ENCODE results near the gene ACER2. TPM values are rescaled to one million over a fixed set of nuclear protein-coding genes. Genes with fewer than 3 reads are reported as not detected.

Gene ACER2
- 11.6 and 14.6 TPM in 2 replicates for total RNA-seq (2014; rRNA removed; shearing (Covaris generic))
- 0.87 and 1.3 TPM in 2 replicates for polyA plus RNA-seq (2016; fragmentation: Nextera tagmentation; extraction: Ambion mirVana)
- long read RNA-seq, partial matches to known transcripts = 0 of 1 reads
- long read RNA-seq, other reads (novel, unspliced or antisense) = 1 of 1 reads

DNA sequence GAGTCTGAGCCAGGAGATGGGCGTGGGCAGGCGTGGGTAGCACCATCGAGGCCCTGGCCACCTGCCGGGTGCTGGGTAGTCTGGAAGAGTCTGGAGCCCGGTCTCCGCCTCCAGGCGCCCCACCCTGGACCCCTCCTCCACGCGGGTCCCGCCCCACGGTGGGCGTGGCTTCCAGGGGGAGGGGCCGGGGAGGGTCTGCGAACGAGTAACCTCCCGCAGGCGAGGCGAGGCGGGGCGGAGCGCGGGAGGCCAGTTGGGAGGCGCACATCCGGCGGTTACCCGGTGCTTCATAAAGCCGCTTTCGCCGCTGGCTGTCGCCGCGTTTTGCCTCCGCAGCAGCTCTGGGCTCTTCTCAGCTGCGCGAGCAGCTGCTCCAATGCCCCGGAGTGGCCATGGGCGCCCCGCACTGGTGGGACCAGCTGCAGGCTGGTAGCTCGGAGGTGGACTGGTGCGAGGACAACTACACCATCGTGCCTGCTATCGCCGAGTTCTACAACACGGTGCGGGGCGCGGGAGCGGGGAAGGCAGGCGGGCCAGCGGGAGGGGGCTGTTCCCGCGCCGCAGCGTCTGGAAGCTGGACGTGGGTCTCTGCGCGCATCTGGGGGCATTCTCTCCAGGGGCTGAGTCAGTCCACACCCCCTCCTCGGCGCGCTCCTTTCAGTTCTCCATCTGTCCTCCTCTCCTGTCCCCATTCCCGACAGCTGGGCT lies at the start of gene ACER2:
TSS of gene ACER2 (plus strand) at position 317 of the 708 bp plus-strand sequence. CDS start at position 393, 76 bp downstream.
- Histone ChIP-seq H3K9me2 (ENCODE audit: insufficient read depth) (no peaks in the 10 kb centered on the region), H3K27ac (ENCODE audit: low read depth) (peak within 1 kb of the TSS; percentile 92; the same call in 1 of the 2 replicates), H3K36me3 (ENCODE audit: insufficient read depth) (peaks cover 4% of the 10 kb centered on the region), H2AFZ (peak within 1 kb of the TSS; percentile 99), H3K4me3 (peak within 1 kb of the TSS; percentile 93), H3F3A (replicated peaks; ENCODE audit: low read depth) (no peaks in the 10 kb centered on the region; the same call in 1 of the 2 replicates), H3K27me3 (ENCODE audit: insufficient read depth) (peaks cover 6% of the 10 kb centered on the region), H4K20me1 (replicated peaks; ENCODE audit: insufficient read depth) (no peaks in the 10 kb centered on the region), H3K4me1 (ENCODE audit: insufficient read depth) (peaks cover 18% of the 10 kb centered on the region), H3K4me2 (peak within 1 kb of the TSS; percentile 79), H3K79me2 (replicated peaks; ENCODE audit: insufficient read depth) (peaks cover 38% of the 10 kb centered on the region)
- TF ChIP-seq ZNF331 (CRISPR knock-in tag; IDR thresholded peaks at IDR 0.05; ENCODE audit: low read depth) (no peak), POLR2AphosphoS5 (IDR thresholded peaks at IDR 0.05; ENCODE audit: low read depth) (peak; percentile 91), EZH2 (IDR thresholded peaks at IDR 0.05; ENCODE audit: low read depth, unreplicated experiment) (no peak), NANOG (IDR thresholded peaks at IDR 0.05; ENCODE audit: borderline replicate concordance) (no peak), EZH2phosphoT487 (IDR thresholded peaks at IDR 0.05; ENCODE audit: unreplicated experiment) (no peak), STAT1 (IDR thresholded peaks at IDR 0.05; ENCODE audit: unreplicated experiment) (no peak), ZNF114 (CRISPR knock-in tag; IDR thresholded peaks at IDR 0.05) (no peak), CREB1 (CRISPR knock-in tag; IDR thresholded peaks at IDR 0.05; ENCODE audit: low read depth) (no peak)
- TF ChIP-seq, protein P1, sequence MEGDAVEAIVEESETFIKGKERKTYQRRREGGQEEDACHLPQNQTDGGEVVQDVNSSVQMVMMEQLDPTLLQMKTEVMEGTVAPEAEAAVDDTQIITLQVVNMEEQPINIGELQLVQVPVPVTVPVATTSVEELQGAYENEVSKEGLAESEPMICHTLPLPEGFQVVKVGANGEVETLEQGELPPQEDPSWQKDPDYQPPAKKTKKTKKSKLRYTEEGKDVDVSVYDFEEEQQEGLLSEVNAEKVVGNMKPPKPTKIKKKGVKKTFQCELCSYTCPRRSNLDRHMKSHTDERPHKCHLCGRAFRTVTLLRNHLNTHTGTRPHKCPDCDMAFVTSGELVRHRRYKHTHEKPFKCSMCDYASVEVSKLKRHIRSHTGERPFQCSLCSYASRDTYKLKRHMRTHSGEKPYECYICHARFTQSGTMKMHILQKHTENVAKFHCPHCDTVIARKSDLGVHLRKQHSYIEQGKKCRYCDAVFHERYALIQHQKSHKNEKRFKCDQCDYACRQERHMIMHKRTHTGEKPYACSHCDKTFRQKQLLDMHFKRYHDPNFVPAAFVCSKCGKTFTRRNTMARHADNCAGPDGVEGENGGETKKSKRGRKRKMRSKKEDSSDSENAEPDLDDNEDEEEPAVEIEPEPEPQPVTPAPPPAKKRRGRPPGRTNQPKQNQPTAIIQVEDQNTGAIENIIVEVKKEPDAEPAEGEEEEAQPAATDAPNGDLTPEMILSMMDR (conservative IDR thresholded peaks at IDR 0.05; ENCODE audit: low read depth in 2 of 2) = peak in 1 of 2 experiments; percentile 38; a peak in 2 of 4 replicates
- TF ChIP-seq, protein P2, sequence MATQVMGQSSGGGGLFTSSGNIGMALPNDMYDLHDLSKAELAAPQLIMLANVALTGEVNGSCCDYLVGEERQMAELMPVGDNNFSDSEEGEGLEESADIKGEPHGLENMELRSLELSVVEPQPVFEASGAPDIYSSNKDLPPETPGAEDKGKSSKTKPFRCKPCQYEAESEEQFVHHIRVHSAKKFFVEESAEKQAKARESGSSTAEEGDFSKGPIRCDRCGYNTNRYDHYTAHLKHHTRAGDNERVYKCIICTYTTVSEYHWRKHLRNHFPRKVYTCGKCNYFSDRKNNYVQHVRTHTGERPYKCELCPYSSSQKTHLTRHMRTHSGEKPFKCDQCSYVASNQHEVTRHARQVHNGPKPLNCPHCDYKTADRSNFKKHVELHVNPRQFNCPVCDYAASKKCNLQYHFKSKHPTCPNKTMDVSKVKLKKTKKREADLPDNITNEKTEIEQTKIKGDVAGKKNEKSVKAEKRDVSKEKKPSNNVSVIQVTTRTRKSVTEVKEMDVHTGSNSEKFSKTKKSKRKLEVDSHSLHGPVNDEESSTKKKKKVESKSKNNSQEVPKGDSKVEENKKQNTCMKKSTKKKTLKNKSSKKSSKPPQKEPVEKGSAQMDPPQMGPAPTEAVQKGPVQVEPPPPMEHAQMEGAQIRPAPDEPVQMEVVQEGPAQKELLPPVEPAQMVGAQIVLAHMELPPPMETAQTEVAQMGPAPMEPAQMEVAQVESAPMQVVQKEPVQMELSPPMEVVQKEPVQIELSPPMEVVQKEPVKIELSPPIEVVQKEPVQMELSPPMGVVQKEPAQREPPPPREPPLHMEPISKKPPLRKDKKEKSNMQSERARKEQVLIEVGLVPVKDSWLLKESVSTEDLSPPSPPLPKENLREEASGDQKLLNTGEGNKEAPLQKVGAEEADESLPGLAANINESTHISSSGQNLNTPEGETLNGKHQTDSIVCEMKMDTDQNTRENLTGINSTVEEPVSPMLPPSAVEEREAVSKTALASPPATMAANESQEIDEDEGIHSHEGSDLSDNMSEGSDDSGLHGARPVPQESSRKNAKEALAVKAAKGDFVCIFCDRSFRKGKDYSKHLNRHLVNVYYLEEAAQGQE (IDR thresholded peaks at IDR 0.05; ENCODE audit: unreplicated experiment) = no peak
- TF ChIP-seq, protein P3, sequence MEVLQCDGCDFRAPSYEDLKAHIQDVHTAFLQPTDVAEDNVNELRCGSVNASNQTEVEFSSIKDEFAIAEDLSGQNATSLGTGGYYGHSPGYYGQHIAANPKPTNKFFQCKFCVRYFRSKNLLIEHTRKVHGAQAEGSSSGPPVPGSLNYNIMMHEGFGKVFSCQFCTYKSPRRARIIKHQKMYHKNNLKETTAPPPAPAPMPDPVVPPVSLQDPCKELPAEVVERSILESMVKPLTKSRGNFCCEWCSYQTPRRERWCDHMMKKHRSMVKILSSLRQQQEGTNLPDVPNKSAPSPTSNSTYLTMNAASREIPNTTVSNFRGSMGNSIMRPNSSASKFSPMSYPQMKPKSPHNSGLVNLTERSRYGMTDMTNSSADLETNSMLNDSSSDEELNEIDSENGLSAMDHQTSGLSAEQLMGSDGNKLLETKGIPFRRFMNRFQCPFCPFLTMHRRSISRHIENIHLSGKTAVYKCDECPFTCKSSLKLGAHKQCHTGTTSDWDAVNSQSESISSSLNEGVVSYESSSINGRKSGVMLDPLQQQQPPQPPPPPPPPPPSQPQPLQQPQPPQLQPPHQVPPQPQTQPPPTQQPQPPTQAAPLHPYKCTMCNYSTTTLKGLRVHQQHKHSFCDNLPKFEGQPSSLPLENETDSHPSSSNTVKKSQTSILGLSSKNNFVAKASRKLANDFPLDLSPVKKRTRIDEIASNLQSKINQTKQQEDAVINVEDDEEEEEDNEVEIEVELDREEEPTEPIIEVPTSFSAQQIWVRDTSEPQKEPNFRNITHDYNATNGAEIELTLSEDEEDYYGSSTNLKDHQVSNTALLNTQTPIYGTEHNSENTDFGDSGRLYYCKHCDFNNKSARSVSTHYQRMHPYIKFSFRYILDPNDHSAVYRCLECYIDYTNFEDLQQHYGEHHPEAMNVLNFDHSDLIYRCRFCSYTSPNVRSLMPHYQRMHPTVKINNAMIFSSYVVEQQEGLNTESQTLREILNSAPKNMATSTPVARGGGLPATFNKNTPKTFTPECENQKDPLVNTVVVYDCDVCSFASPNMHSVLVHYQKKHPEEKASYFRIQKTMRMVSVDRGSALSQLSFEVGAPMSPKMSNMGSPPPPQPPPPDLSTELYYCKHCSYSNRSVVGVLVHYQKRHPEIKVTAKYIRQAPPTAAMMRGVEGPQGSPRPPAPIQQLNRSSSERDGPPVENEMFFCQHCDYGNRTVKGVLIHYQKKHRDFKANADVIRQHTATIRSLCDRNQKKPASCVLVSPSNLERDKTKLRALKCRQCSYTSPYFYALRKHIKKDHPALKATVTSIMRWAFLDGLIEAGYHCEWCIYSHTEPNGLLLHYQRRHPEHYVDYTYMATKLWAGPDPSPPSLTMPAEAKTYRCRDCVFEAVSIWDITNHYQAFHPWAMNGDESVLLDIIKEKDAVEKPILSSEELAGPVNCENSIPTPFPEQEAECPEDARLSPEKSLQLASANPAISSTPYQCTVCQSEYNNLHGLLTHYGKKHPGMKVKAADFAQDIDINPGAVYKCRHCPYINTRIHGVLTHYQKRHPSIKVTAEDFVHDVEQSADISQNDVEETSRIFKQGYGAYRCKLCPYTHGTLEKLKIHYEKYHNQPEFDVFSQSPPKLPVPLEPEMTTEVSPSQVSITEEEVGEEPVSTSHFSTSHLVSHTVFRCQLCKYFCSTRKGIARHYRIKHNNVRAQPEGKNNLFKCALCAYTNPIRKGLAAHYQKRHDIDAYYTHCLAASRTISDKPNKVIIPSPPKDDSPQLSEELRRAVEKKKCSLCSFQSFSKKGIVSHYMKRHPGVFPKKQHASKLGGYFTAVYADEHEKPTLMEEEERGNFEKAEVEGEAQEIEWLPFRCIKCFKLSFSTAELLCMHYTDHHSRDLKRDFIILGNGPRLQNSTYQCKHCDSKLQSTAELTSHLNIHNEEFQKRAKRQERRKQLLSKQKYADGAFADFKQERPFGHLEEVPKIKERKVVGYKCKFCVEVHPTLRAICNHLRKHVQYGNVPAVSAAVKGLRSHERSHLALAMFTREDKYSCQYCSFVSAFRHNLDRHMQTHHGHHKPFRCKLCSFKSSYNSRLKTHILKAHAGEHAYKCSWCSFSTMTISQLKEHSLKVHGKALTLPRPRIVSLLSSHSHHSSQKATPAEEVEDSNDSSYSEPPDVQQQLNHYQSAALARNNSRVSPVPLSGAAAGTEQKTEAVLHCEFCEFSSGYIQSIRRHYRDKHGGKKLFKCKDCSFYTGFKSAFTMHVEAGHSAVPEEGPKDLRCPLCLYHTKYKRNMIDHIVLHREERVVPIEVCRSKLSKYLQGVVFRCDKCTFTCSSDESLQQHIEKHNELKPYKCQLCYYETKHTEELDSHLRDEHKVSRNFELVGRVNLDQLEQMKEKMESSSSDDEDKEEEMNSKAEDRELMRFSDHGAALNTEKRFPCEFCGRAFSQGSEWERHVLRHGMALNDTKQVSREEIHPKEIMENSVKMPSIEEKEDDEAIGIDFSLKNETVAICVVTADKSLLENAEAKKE (CRISPR knock-in tag; IDR thresholded peaks at IDR 0.05) = no peak
- TF ChIP-seq, protein P4, sequence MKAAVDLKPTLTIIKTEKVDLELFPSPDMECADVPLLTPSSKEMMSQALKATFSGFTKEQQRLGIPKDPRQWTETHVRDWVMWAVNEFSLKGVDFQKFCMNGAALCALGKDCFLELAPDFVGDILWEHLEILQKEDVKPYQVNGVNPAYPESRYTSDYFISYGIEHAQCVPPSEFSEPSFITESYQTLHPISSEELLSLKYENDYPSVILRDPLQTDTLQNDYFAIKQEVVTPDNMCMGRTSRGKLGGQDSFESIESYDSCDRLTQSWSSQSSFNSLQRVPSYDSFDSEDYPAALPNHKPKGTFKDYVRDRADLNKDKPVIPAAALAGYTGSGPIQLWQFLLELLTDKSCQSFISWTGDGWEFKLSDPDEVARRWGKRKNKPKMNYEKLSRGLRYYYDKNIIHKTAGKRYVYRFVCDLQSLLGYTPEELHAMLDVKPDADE (IDR thresholded peaks at IDR 0.05) = no peak
- H3K27ac Mint-ChIP-seq = peak within 1 kb of the TSS; percentile 92
- H3K4me3 Mint-ChIP-seq = peak within 1 kb of the TSS; percentile 94
- peak; percentile 89 for ATAC-seq
- DNase-seq (ENCODE audit: low spot score) = peak; percentile 97
- H3K27me3 Mint-ChIP-seq (ENCODE audit: insufficient read depth, low read depth, poor library complexity) = peaks cover 19% of the 10 kb centered on the region
- peaks cover 16% of the 10 kb centered on the region for H3K4me1 Mint-ChIP-seq
- peaks cover 2% of the 10 kb centered on the region; the same call in 1 of the 3 replicates for H3K9me3 Mint-ChIP-seq
- H3K36me3 Mint-ChIP-seq (ENCODE audit: low read depth) = peaks cover 3% of the 10 kb centered on the region; the same call in 1 of the 3 replicates

Data from GM23338 (cell line).